ENCODE measurements around the gene MARVELD3. TPM values are rescaled to one million over a fixed set of nuclear protein-coding genes. Genes with fewer than 3 reads are reported as not detected.
"Not testable (repeated sequence)": the region's sequence is repeated elsewhere in the genome, so short reads cannot be mapped to it uniquely, and the experiment has no call there.

Gene MARVELD3
- polyA plus RNA-seq (2013, experiment 1 of 2) = not detected
- polyA plus RNA-seq (2013, experiment 2 of 2) = 0.01 TPM

- no peaks in the 10 kb centered on the region for H3K79me1 ChIP-seq (replicated peaks; ENCODE audit: low read length, poor library complexity, severe bottlenecking)
- no peak within 1 kb of the TSS for H3K4ac ChIP-seq (ENCODE audit: low read depth in 1 of 2, low read length in 2 of 2)
- under 1% methylated on average over 75 of the region's 98 CpGs for WGBS
- no peak within 1 kb of the TSS for H3K14ac ChIP-seq (ENCODE audit: low read length in 2 of 2)
- no peak within 1 kb of the TSS for H3K27ac ChIP-seq (ENCODE audit: low read length, poor library complexity, severe bottlenecking)
- no peak within 1 kb of the TSS for H2BK5ac ChIP-seq (ENCODE audit: low read depth, low read length, poor library complexity, severe bottlenecking)
- H3K18ac ChIP-seq (ENCODE audit: low read depth in 1 of 2, low read length in 2 of 2) = no peak within 1 kb of the TSS
- no peak within 1 kb of the TSS for H4K91ac ChIP-seq (ENCODE audit: low read length)
- no peak within 1 kb of the TSS for H2BK12ac ChIP-seq (ENCODE audit: low read length in 2 of 2)
- H3K9me3 ChIP-seq (ENCODE audit: control insufficient read depth, low read length) = no peaks in the 10 kb centered on the region
- no peak for DNase-seq
- peaks cover 48 to 49% of the 10 kb centered on the region in 2 experiments for H3K27me3 ChIP-seq (ENCODE audit: control insufficient read depth in 1 of 2, insufficient read depth in 1 of 2, low read length in 2 of 2)
- H3K4me3 ChIP-seq (ENCODE audit: insufficient read depth in 1 of 2, low read depth in 1 of 2, low read length in 2 of 2) = peak within 1 kb of the TSS; percentile 48 to 61
- H2AK5ac ChIP-seq (ENCODE audit: low read length, severe bottlenecking) = no peak within 1 kb of the TSS
- peaks cover 17% of the 10 kb centered on the region for H3K4me1 ChIP-seq (ENCODE audit: control insufficient read depth, insufficient read depth, low read depth, low read length)
- peak within 1 kb of the TSS; percentile 80 for H3K4me2 ChIP-seq (ENCODE audit: low read length, poor library complexity, severe bottlenecking)
- H2BK15ac ChIP-seq (ENCODE audit: low read depth, poor library complexity, severe bottlenecking) = peak within 1 kb of the TSS; percentile 21
- peak within 1 kb of the TSS in 1 of 2 experiments; percentile 23 for H3K23ac ChIP-seq (ENCODE audit: low read length in 2 of 2)
- no peak within 1 kb of the TSS for H2AFZ ChIP-seq (ENCODE audit: low read depth, low read length)
- H4K8ac ChIP-seq (ENCODE audit: low read length) = no peak within 1 kb of the TSS
- H3K9ac ChIP-seq (ENCODE audit: low read length) = no peak within 1 kb of the TSS
- no peaks in the 10 kb centered on the region for H3K36me3 ChIP-seq (ENCODE audit: control insufficient read depth in 1 of 2, insufficient read depth in 2 of 2, low read depth in 1 of 2, low read length in 2 of 2)
- no peak within 1 kb of the TSS for H2BK120ac ChIP-seq (ENCODE audit: low read depth, low read length)
Measured at GRCh38 chr16:71626018-71626857, at the start of gene MARVELD3. Gene MARVELD3, plus strand, starts transcription at chr16:71626184. Its CDS starts 46 bp downstream, at chr16:71626230.

DNA sequence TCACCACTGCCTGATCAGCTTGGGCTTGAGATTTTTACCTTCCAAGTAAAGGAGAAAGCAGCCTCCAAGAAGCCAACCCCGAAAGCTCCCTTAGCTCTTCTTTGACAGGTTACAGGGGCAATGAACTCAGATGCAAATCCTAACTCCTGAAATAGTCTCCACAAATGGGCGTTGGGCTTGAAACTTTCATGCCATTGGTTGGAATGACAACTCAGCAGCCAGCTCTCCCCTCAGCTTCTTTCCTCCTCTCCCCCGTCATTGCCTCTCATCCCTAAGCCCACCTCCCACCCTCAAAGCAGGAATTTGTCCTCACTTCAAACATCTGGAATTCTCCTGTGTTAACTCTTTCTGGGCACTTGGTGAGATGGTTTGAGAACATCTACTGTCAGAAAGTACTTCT, 49.0 kb upstream of the MARVELD3 start, which contains the start of gene TAT:
Gene TAT, minus strand, starts transcription at position 122 of the 400 bp plus-strand sequence. CDS start 677 bp downstream, outside the sequence.
- no peak within 1 kb of the TSS for H3K4ac ChIP-seq (ENCODE audit: low read depth in 1 of 2, low read length in 2 of 2)
- H3K9ac ChIP-seq (ENCODE audit: low read length) = no peak within 1 kb of the TSS
- H3K4me3 ChIP-seq (ENCODE audit: insufficient read depth in 1 of 2, low read depth in 1 of 2, low read length in 2 of 2) = no peak within 1 kb of the TSS
- no peaks in the 10 kb centered on the region for H3K36me3 ChIP-seq (ENCODE audit: control insufficient read depth in 1 of 2, insufficient read depth in 2 of 2, low read depth in 1 of 2, low read length in 2 of 2)
- DNase-seq = no peak
- H3K4me2 ChIP-seq (ENCODE audit: low read length, poor library complexity, severe bottlenecking) = no peak within 1 kb of the TSS
- no peaks in the 10 kb centered on the region for H3K79me1 ChIP-seq (replicated peaks; ENCODE audit: low read length, poor library complexity, severe bottlenecking)
- H2BK12ac ChIP-seq (ENCODE audit: low read length in 2 of 2) = no peak within 1 kb of the TSS
- no peak within 1 kb of the TSS for H3K18ac ChIP-seq (ENCODE audit: low read depth in 1 of 2, low read length in 2 of 2)
- H2BK120ac ChIP-seq (ENCODE audit: low read depth, low read length) = no peak within 1 kb of the TSS
- H2AK5ac ChIP-seq (ENCODE audit: low read length, severe bottlenecking) = no peak within 1 kb of the TSS
- H3K4me1 ChIP-seq (ENCODE audit: control insufficient read depth, insufficient read depth, low read depth, low read length) = no peaks in the 10 kb centered on the region
- no peak within 1 kb of the TSS for H2BK15ac ChIP-seq (ENCODE audit: low read depth, poor library complexity, severe bottlenecking)
- 39% methylated on average over 3 of the region's 3 CpGs for WGBS
- no peak within 1 kb of the TSS for H2AFZ ChIP-seq (ENCODE audit: low read depth, low read length)
- peaks cover 15 to 20% of the 10 kb centered on the region in 2 experiments for H3K27me3 ChIP-seq (ENCODE audit: control insufficient read depth in 1 of 2, insufficient read depth in 1 of 2, low read length in 2 of 2)
- no peak within 1 kb of the TSS for H3K14ac ChIP-seq (ENCODE audit: low read length in 2 of 2)
- H4K91ac ChIP-seq (ENCODE audit: low read length) = no peak within 1 kb of the TSS
- no peak within 1 kb of the TSS for H2BK5ac ChIP-seq (ENCODE audit: low read depth, low read length, poor library complexity, severe bottlenecking)
- H3K27ac ChIP-seq (ENCODE audit: low read length, poor library complexity, severe bottlenecking) = no peak within 1 kb of the TSS
- no peak within 1 kb of the TSS for H4K8ac ChIP-seq (ENCODE audit: low read length)
- no peak within 1 kb of the TSS for H3K23ac ChIP-seq (ENCODE audit: low read length in 2 of 2)
- H3K9me3 ChIP-seq (ENCODE audit: control insufficient read depth, low read length) = no peaks in the 10 kb centered on the region

DNA sequence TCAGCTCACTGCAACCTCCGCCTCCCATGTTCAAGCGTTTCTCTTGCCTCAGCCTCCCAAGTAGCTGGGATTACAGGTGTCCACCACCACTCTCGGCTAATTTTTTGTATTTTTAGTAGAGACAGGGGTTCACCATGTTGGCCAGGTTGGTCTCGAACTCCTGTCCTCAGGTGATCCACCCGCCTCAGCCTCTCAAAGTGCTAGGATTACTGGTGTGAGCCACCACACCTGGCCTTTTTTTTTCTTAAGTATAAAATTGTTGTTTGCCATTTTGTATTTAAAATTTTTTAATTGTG, 43.5 kb upstream of the MARVELD3 start:
- DNase-seq; H2BK120ac ChIP-seq (ENCODE audit: low read depth, low read length); H3K9me3 ChIP-seq (ENCODE audit: control insufficient read depth, low read length); H4K8ac ChIP-seq (ENCODE audit: low read length); H3K14ac ChIP-seq (ENCODE audit: low read length in 2 of 2); H4K91ac ChIP-seq (ENCODE audit: low read length); H3K9ac ChIP-seq (ENCODE audit: low read length); H3K4ac ChIP-seq (ENCODE audit: low read depth in 1 of 2, low read length in 2 of 2); H3K4me1 ChIP-seq (ENCODE audit: control insufficient read depth, insufficient read depth, low read depth, low read length); H2BK12ac ChIP-seq (ENCODE audit: low read length in 2 of 2); H3K23ac ChIP-seq (ENCODE audit: low read length in 2 of 2); H3K36me3 ChIP-seq (ENCODE audit: control insufficient read depth in 1 of 2, insufficient read depth in 2 of 2, low read depth in 1 of 2, low read length in 2 of 2); H3K18ac ChIP-seq (ENCODE audit: low read depth in 1 of 2, low read length in 2 of 2); H3K4me3 ChIP-seq (ENCODE audit: insufficient read depth in 1 of 2, low read depth in 1 of 2, low read length in 2 of 2); H2BK5ac ChIP-seq (ENCODE audit: low read depth, low read length, poor library complexity, severe bottlenecking); H3K79me1 ChIP-seq (replicated peaks; ENCODE audit: low read length, poor library complexity, severe bottlenecking); H3K4me2 ChIP-seq (ENCODE audit: low read length, poor library complexity, severe bottlenecking); H2AFZ ChIP-seq (ENCODE audit: low read depth, low read length); H2BK15ac ChIP-seq (ENCODE audit: low read depth, poor library complexity, severe bottlenecking); H3K27ac ChIP-seq (ENCODE audit: low read length, poor library complexity, severe bottlenecking); H2AK5ac ChIP-seq (ENCODE audit: low read length, severe bottlenecking): not testable (repeated sequence)
- WGBS = 74% methylated on average over 3 of the region's 5 CpGs
- H3K27me3 ChIP-seq (ENCODE audit: control insufficient read depth in 1 of 2, insufficient read depth in 1 of 2, low read length in 2 of 2) = peaks cover 12 to 20% of the 10 kb centered on the region in 2 experiments

- H3K14ac ChIP-seq (ENCODE audit: low read length in 2 of 2) = no peak overlapping the region
- peaks cover 6% of the 10 kb centered on the region for H3K9me3 ChIP-seq (ENCODE audit: control insufficient read depth, low read length)
- H3K18ac ChIP-seq (ENCODE audit: low read depth in 1 of 2, low read length in 2 of 2) = no peak overlapping the region
- H2BK5ac ChIP-seq (ENCODE audit: low read depth, low read length, poor library complexity, severe bottlenecking) = no peak overlapping the region
- H3K23ac ChIP-seq (ENCODE audit: low read length in 2 of 2) = no peak overlapping the region
- no peaks in the 10 kb centered on the region for H3K36me3 ChIP-seq (ENCODE audit: control insufficient read depth in 1 of 2, insufficient read depth in 2 of 2, low read depth in 1 of 2, low read length in 2 of 2)
- WGBS = 90% methylated on average over 3 of the region's 3 CpGs
- no peak overlapping the region for H2BK12ac ChIP-seq (ENCODE audit: low read length in 2 of 2)
- H3K4ac ChIP-seq (ENCODE audit: low read depth in 1 of 2, low read length in 2 of 2) = no peak overlapping the region
- H3K27ac ChIP-seq (ENCODE audit: low read length, poor library complexity, severe bottlenecking) = no peak overlapping the region
- no peak overlapping the region for H2BK15ac ChIP-seq (ENCODE audit: low read depth, poor library complexity, severe bottlenecking)
- H3K4me3 ChIP-seq (ENCODE audit: insufficient read depth in 1 of 2, low read depth in 1 of 2, low read length in 2 of 2) = no peak overlapping the region
- no peak overlapping the region for H2BK120ac ChIP-seq (ENCODE audit: low read depth, low read length)
- peaks cover 7 to 23% of the 10 kb centered on the region in 2 experiments for H3K27me3 ChIP-seq (ENCODE audit: control insufficient read depth in 1 of 2, insufficient read depth in 1 of 2, low read length in 2 of 2)
- H2AFZ ChIP-seq (ENCODE audit: low read depth, low read length) = no peak overlapping the region
- no peak overlapping the region for H2AK5ac ChIP-seq (ENCODE audit: low read length, severe bottlenecking)
- no peak overlapping the region for H4K91ac ChIP-seq (ENCODE audit: low read length)
- H3K4me2 ChIP-seq (ENCODE audit: low read length, poor library complexity, severe bottlenecking) = no peak overlapping the region
- H4K8ac ChIP-seq (ENCODE audit: low read length) = no peak overlapping the region
- H3K9ac ChIP-seq (ENCODE audit: low read length) = no peak overlapping the region
- H3K4me1 ChIP-seq (ENCODE audit: control insufficient read depth, insufficient read depth, low read depth, low read length) = no peaks in the 10 kb centered on the region
- DNase-seq = no peak
- H3K79me1 ChIP-seq (replicated peaks; ENCODE audit: low read length, poor library complexity, severe bottlenecking) = no peaks in the 10 kb centered on the region
Measured at GRCh38 chr16:71584543-71585317, 41.3 kb upstream of the MARVELD3 start.

Measured in mesenchymal stem cell (in vitro differentiated cells and primary cell).